Measurements from ENCODE around the gene SORCS1. TPM values are rescaled to one million over a fixed set of nuclear protein-coding genes. Genes with fewer than 3 reads are reported as not detected.

SORCS1 gene
- polyA plus RNA-seq, 1 of the 3 experiments (the other 2 are of a cell fraction), result 0.66 TPM

GRCh38 chr10:107071301-107071700, 93.2 kb downstream of the SORCS1 start:
- Histone ChIP-seq H3K79me2 (ENCODE audit: insufficient read depth) (no peaks in the 10 kb centered on the region), H2AFZ (ENCODE audit: low read depth) (no peak overlapping the region), H3K4me3 (ENCODE audit: low read depth in 2 of 2, low read length in 1 of 2) (no peak overlapping the region), H3K36me3 (replicated peaks in 1 of 2; ENCODE audit: control insufficient read depth in 1 of 2, insufficient read depth in 2 of 2, low read length in 1 of 2) (no peaks in the 10 kb centered on the region), H3K9me3 (no peaks in the 10 kb centered on the region), H3K27ac (ENCODE audit: low read depth in 2 of 2, low read length in 1 of 2) (peak overlapping the region in 1 of 2 experiments; percentile 93; a peak in 2 of 4 replicates), H3K4me2 (no peak overlapping the region), H3K9me2 (no peaks in the 10 kb centered on the region), H3K27me3 (ENCODE audit: insufficient read depth) (no peaks in the 10 kb centered on the region), H4K20me1 (ENCODE audit: insufficient read depth) (no peaks in the 10 kb centered on the region), H3K9ac (no peak overlapping the region), H3K4me1 (ENCODE audit: control insufficient read depth in 1 of 2, insufficient read depth in 2 of 2, low read depth in 1 of 2, low read length in 1 of 2) (peaks cover 0 to 17% of the 10 kb centered on the region in 2 experiments; a peak in 2 of 4 replicates), H3F3A (replicated peaks; ENCODE audit: insufficient read depth) (no peaks in the 10 kb centered on the region)
- ChIA-PET POLR2A (interaction anchor here (1.2 to 1.3 kb wide), 2 partner anchors 8 to 94 kb away, joined by 3 read pairs; partner anchors contain the start of gene SORCS1), CTCF (interaction anchor here (0.9 to 1.9 kb wide), 5 partner anchors 16 to 366 kb away, joined by 3 to 9 read pairs (median 6); partner anchors contain the start of gene SORCS1)
- no peak for DNase-seq
- WGBS (ENCODE audit: low lambda C conversion rate), result 51% methylated on average over 4 of the region's 4 CpGs
- TF ChIP-seq GABPA (IDR thresholded peaks at IDR 0.05; ENCODE audit: low read depth), result no peak
- no peak for TF ChIP-seq MEF2A (IDR thresholded peaks at IDR 0.05; ENCODE audit: borderline replicate concordance, low read depth)

GRCh38 chr10:107067843-107068242, 96.7 kb downstream of the SORCS1 start:
- 43% methylated on average over 4 of the region's 4 CpGs for WGBS (ENCODE audit: low lambda C conversion rate)
- no peak for DNase-seq
- ChIA-PET POLR2A (no interaction called here), CTCF (interaction anchor here (1.2 kb wide), 1 partner anchor 36 kb away, joined by 3 read pairs; no protein-coding TSS in a partner anchor)
- H3K9ac ChIP-seq, result no peak overlapping the region
- no peak for TF ChIP-seq FOSL2 (IDR thresholded peaks at IDR 0.05; ENCODE audit: borderline replicate concordance, low read depth)
- no peak for TF ChIP-seq ELF1 (IDR thresholded peaks at IDR 0.05)
- H3K27me3 ChIP-seq (ENCODE audit: insufficient read depth), result no peaks in the 10 kb centered on the region
- no peaks in the 10 kb centered on the region for H4K20me1 ChIP-seq (ENCODE audit: insufficient read depth)
- no peaks in the 10 kb centered on the region for H3K36me3 ChIP-seq (replicated peaks in 1 of 2; ENCODE audit: control insufficient read depth in 1 of 2, insufficient read depth in 2 of 2, low read length in 1 of 2)
- no peak overlapping the region for H3K27ac ChIP-seq (ENCODE audit: low read depth in 2 of 2, low read length in 1 of 2)
- peaks cover 0 to 19% of the 10 kb centered on the region in 2 experiments; a peak in 2 of 4 replicates for H3K4me1 ChIP-seq (ENCODE audit: control insufficient read depth in 1 of 2, insufficient read depth in 2 of 2, low read depth in 1 of 2, low read length in 1 of 2)
- H3K79me2 ChIP-seq (ENCODE audit: insufficient read depth), result no peaks in the 10 kb centered on the region
- no peaks in the 10 kb centered on the region for H3K9me2 ChIP-seq
- no peak overlapping the region for H3K4me3 ChIP-seq (ENCODE audit: low read depth in 2 of 2, low read length in 1 of 2)
- no peak overlapping the region for H3K4me2 ChIP-seq
- H3K9me3 ChIP-seq, result no peaks in the 10 kb centered on the region
- H2AFZ ChIP-seq (ENCODE audit: low read depth), result no peak overlapping the region
- no peaks in the 10 kb centered on the region for H3F3A ChIP-seq (replicated peaks; ENCODE audit: insufficient read depth)

DNA sequence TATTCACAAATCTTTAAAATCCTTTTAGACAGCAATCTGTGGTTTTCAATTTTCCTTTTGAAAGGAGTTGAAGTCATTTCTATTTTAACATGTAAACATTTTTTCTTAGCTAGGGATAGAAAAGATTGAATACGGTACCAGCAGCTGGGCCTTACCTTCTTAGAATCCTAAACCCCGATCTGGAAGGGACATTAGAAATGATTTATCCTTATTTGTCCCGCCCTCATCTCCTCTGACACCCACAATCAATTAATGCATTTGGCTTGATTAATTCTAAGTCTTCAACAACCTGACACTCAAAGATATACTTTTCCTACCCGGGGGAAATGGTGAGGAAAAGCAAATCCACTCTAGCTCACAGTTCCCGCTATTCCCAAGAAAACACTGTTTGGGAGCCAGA, 100.4 kb downstream of the SORCS1 start:
- Histone ChIP-seq H3K9ac (no peak overlapping the region), H3K4me1 (ENCODE audit: control insufficient read depth in 1 of 2, insufficient read depth in 2 of 2, low read depth in 1 of 2, low read length in 1 of 2) (peaks cover 0 to 15% of the 10 kb centered on the region in 2 experiments; a peak in 2 of 4 replicates), H4K20me1 (ENCODE audit: insufficient read depth) (no peaks in the 10 kb centered on the region), H2AFZ (ENCODE audit: low read depth) (no peak overlapping the region), H3K79me2 (ENCODE audit: insufficient read depth) (no peaks in the 10 kb centered on the region), H3K9me3 (no peaks in the 10 kb centered on the region), H3F3A (replicated peaks; ENCODE audit: insufficient read depth) (no peaks in the 10 kb centered on the region), H3K27me3 (ENCODE audit: insufficient read depth) (no peaks in the 10 kb centered on the region), H3K27ac (ENCODE audit: low read depth in 2 of 2, low read length in 1 of 2) (no peak overlapping the region), H3K4me2 (no peak overlapping the region), H3K36me3 (replicated peaks in 1 of 2; ENCODE audit: control insufficient read depth in 1 of 2, insufficient read depth in 2 of 2, low read length in 1 of 2) (no peaks in the 10 kb centered on the region), H3K9me2 (no peaks in the 10 kb centered on the region), H3K4me3 (ENCODE audit: low read depth in 2 of 2, low read length in 1 of 2) (no peak overlapping the region)
- DNase-seq, result no peak
- TF ChIP-seq YY1 (IDR thresholded peaks at IDR 0.05; ENCODE audit: low read depth) (no peak), CTCF (IDR thresholded peaks at IDR 0.05) (no peak), USF2 (IDR thresholded peaks at IDR 0.05; ENCODE audit: borderline replicate concordance, low read depth, low read length) (no peak), FOSL2 (IDR thresholded peaks at IDR 0.05; ENCODE audit: borderline replicate concordance, low read depth) (no peak), USF1 (IDR thresholded peaks at IDR 0.05; ENCODE audit: borderline replicate concordance, low read depth) (no peak), ELF1 (IDR thresholded peaks at IDR 0.05) (no peak)
- WGBS (ENCODE audit: low lambda C conversion rate), result 54% methylated on average over 5 of the region's 5 CpGs
- ChIA-PET POLR2A (no interaction called here), CTCF (interaction anchor here (1.1 kb wide), 1 partner anchor 11 kb away, joined by 3 read pairs; no protein-coding TSS in a partner anchor)
